HG03175 (cell line): ENCODE results near the gene CHI3L1.

Experiments
- ATAC-seq: cut with Tn5 transposase; IDR thresholded peaks from one replicate; pipeline ENCODE4 v1.9.1; 2021; ENCODE audit warnings: mild to moderate bottlenecking, moderate library complexity; ENCODE audit not compliant: unreplicated experiment

Gene CHI3L1

GRCh38 chr1:203181586-203182386 lies 4.7 kb downstream of the CHI3L1 start:
- no peak for ATAC-seq

GRCh38 chr1:203180611-203181330 lies 5.7 kb downstream of the CHI3L1 start:
- ATAC-seq: no peak

- no peak for ATAC-seq
These were observed 6.9 kb downstream of the CHI3L1 start for GRCh38 chr1:203179667-203180005.

- ATAC-seq: no peak
These were observed 7.5 kb downstream of the CHI3L1 start for GRCh38 chr1:203178821-203179666.

- no peak for ATAC-seq
These were observed 8.4 kb downstream of the CHI3L1 start for GRCh38 chr1:203178083-203178482.

GRCh38 chr1:203177470-203178039 lies 8.9 kb downstream of the CHI3L1 start:
- no peak for ATAC-seq

- no peak for ATAC-seq
These were observed 9.5 kb downstream of the CHI3L1 start for GRCh38 chr1:203177036-203177405.

- ATAC-seq: no peak
These were observed 10.1 kb downstream of the CHI3L1 start for GRCh38 chr1:203176273-203177035.

GRCh38 chr1:203175827-203176241 lies 10.7 kb downstream of the CHI3L1 start:
- ATAC-seq: no peak

GRCh38 chr1:203175237-203175826 lies 11.2 kb downstream of the CHI3L1 start, which contains the start of gene MYBPH:
Gene MYBPH (minus strand): TSS chr1:203175826. CDS start chr1:203175755, 71 bp downstream.
- no peak for ATAC-seq

- no peak for ATAC-seq
These were observed 12.0 kb downstream of the CHI3L1 start for GRCh38 chr1:203174324-203174985.

GRCh38 chr1:203173566-203173965 lies 12.9 kb downstream of the CHI3L1 start:
- ATAC-seq: peak; percentile 93

- ATAC-seq: no peak
These were observed 13.4 kb downstream of the CHI3L1 start for GRCh38 chr1:203173011-203173555.

GRCh38 chr1:203172184-203173010 lies 14.1 kb downstream of the CHI3L1 start:
- ATAC-seq: no peak

GRCh38 chr1:203171341-203172183 lies 14.9 kb downstream of the CHI3L1 start:
- ATAC-seq: no peak

- no peak for ATAC-seq
These were observed 15.7 kb downstream of the CHI3L1 start for GRCh38 chr1:203170625-203171330.
